H9 (cell line): ENCODE results near the gene DUOXA2. TPM values are rescaled to one million over a fixed set of nuclear protein-coding genes. Genes with fewer than 3 reads are reported as not detected.
"Not testable (repeated sequence)": the region's sequence is repeated elsewhere in the genome, so short reads cannot be mapped to it uniquely, and the experiment has no call there.

Source experiments
- DNase-seq: peaks from one replicate; pipeline ENCODE4 v3.0.0-alpha.2; 2017
- H2AFZ ChIP-seq: one replicate; pipeline ENCODE4 v1.6.1; 2013; ENCODE audit warnings: mild to moderate bottlenecking, low read length, control low read depth, moderate library complexity
- H2AK5ac ChIP-seq: 2 replicates; pipeline ENCODE4 v1.6.1; 2013; ENCODE audit warnings: low read length, control low read depth, mixed read lengths; ENCODE audit not compliant: insufficient read length
- H2BK120ac ChIP-seq: one replicate; pipeline ENCODE4 v1.6.1; 2013; ENCODE audit warnings: low read depth, mild to moderate bottlenecking, low read length, control low read depth, inconsistent platforms; ENCODE audit not compliant: poor library complexity, severe bottlenecking
- H2BK12ac ChIP-seq: 2 replicates; pipeline ENCODE4 v1.6.1; 2013; ENCODE audit warnings: low read length, control low read depth, mixed read lengths, low read depth; ENCODE audit not compliant: insufficient read length
- H2BK15ac ChIP-seq: 2 replicates; pipeline ENCODE4 v1.6.1; 2013; ENCODE audit warnings: low read depth, low read length, control low read depth
- H2BK20ac ChIP-seq: one replicate; pipeline ENCODE4 v1.6.1; 2013; ENCODE audit warnings: low read depth, mild to moderate bottlenecking, low read length, control low read depth, inconsistent platforms; ENCODE audit not compliant: poor library complexity, severe bottlenecking
- H2BK5ac ChIP-seq: 2 replicates; pipeline ENCODE4 v1.6.1; 2013; ENCODE audit warnings: low read length, control low read depth, mixed read lengths; ENCODE audit not compliant: insufficient read length
- H3K14ac ChIP-seq: 2 replicates; pipeline ENCODE4 v1.6.1; 2013; ENCODE audit warnings: low read length, control low read depth; ENCODE audit not compliant: insufficient read depth
- H3K18ac ChIP-seq: 2 replicates; pipeline ENCODE4 v1.6.1; 2013; ENCODE audit warnings: low read depth, mild to moderate bottlenecking, mixed read lengths, low read length, control low read depth; ENCODE audit not compliant: insufficient read length
- H3K23ac ChIP-seq: 2 replicates; pipeline ENCODE4 v1.6.1; 2013; ENCODE audit warnings: low read length, control low read depth, mixed read lengths, low read depth; ENCODE audit not compliant: insufficient read length
- H3K23me2 ChIP-seq: 2 replicates; pipeline ENCODE4 v1.6.1; 2013; ENCODE audit warnings: low read depth, mild to moderate bottlenecking, mixed read lengths, low read length, control low read depth; ENCODE audit not compliant: insufficient read length, poor library complexity, severe bottlenecking
- H3K27ac ChIP-seq: 2 replicates; pipeline ENCODE4 v1.5.1; 2013; ENCODE audit warnings: low read length, control low read depth, mixed read lengths, low read depth; ENCODE audit not compliant: insufficient read length
- H3K27me3 ChIP-seq: 2 replicates; pipeline ENCODE4 v1.6.1; 2013; ENCODE audit warnings: low read length, control low read depth, inconsistent platforms; ENCODE audit not compliant: insufficient read depth
- H3K4ac ChIP-seq: 2 replicates; pipeline ENCODE4 v1.6.1; 2013; ENCODE audit warnings: low read depth, mild to moderate bottlenecking, control low read depth, inconsistent platforms, low read length, moderate library complexity
- H3K4me1 ChIP-seq: 2 replicates; pipeline ENCODE4 v1.6.1; 2013; ENCODE audit warnings: low read length, control low read depth, inconsistent platforms; ENCODE audit not compliant: insufficient read depth
- H3K4me2 ChIP-seq: 2 replicates; pipeline ENCODE4 v1.6.1; 2013; ENCODE audit warnings: low read length, control low read depth, mixed read lengths; ENCODE audit not compliant: insufficient read length, insufficient read depth
- H3K56ac ChIP-seq: 2 replicates; pipeline ENCODE4 v1.6.1; 2013; ENCODE audit warnings: low read depth, mild to moderate bottlenecking, mixed read lengths, low read length, control low read depth; ENCODE audit not compliant: insufficient read length
- H3K79me1 ChIP-seq: 2 replicates; pipeline ENCODE4 v1.6.1; 2013; ENCODE audit warnings: low read depth, mild to moderate bottlenecking, moderate library complexity, low read length, control low read depth, inconsistent platforms; ENCODE audit not compliant: insufficient read depth, poor library complexity, severe bottlenecking
- H3K79me2 ChIP-seq: 2 replicates; pipeline ENCODE4 v1.6.1; 2013; ENCODE audit warnings: low read length, control low read depth, inconsistent platforms; ENCODE audit not compliant: insufficient read depth
- H3K9ac ChIP-seq: 2 replicates; pipeline ENCODE4 v1.6.1; 2013; ENCODE audit warnings: low read length, control low read depth, mixed read lengths; ENCODE audit not compliant: insufficient read length; ENCODE audit errors: extremely low read depth
- H3K9me3 ChIP-seq: one replicate; pipeline ENCODE4 v1.6.1; 2013; ENCODE audit warnings: low read depth, low read length, inconsistent platforms; ENCODE audit not compliant: control insufficient read depth
- H3T11ph ChIP-seq: one replicate; pipeline ENCODE4 v1.6.1; 2013; ENCODE audit warnings: mild to moderate bottlenecking, low read length, control low read depth, inconsistent platforms
- H4K20me1 ChIP-seq: one replicate; pipeline ENCODE4 v1.6.1; 2013; ENCODE audit not compliant: control insufficient read depth, insufficient read length, insufficient read depth
- H4K5ac ChIP-seq: 2 replicates; pipeline ENCODE4 v1.6.1; 2013; ENCODE audit warnings: low read depth, mild to moderate bottlenecking, mixed read lengths, low read length, control low read depth; ENCODE audit not compliant: insufficient read length
- H4K8ac ChIP-seq: replicated peaks from 2 replicates; pipeline ENCODE4 v1.6.1; 2013; ENCODE audit warnings: low read length, control low read depth, mixed read lengths, low read depth; ENCODE audit not compliant: insufficient read length
- H4K91ac ChIP-seq: 2 replicates; pipeline ENCODE4 v1.6.1; 2013; ENCODE audit warnings: low read depth, mild to moderate bottlenecking, moderate library complexity, mixed read lengths, low read length, control low read depth; ENCODE audit not compliant: insufficient read length
- H3K27ac Mint-ChIP-seq, 3 experiments: 2 replicates in 2 of 3; 3 replicates in 1 of 3; pipeline ENCODE4 v1.8.0; 2020 to 2021; ENCODE audit warnings: mixed read lengths in 3 of 3, mild to moderate bottlenecking in 1 of 3, moderate library complexity in 1 of 3
- H3K27me3 Mint-ChIP-seq: 2 replicates; pipeline ENCODE4 v1.8.0; 2021; ENCODE audit warnings: low read depth, mild to moderate bottlenecking, moderate library complexity, mixed read lengths
- H3K36me3 Mint-ChIP-seq, 3 experiments: 2 replicates in 2 of 3; 3 replicates in 1 of 3; pipeline ENCODE4 v1.8.0; 2020 to 2021; ENCODE audit warnings: low read depth in 3 of 3, mixed read lengths in 3 of 3; ENCODE audit not compliant: insufficient read depth in 1 of 3
- H3K4me1 Mint-ChIP-seq, 2 experiments: 2 replicates each; pipeline ENCODE4 v1.8.0; 2020; ENCODE audit warnings: mixed read lengths in 2 of 2
- H3K4me3 Mint-ChIP-seq, 2 experiments: 2 replicates in 1 of 2; 3 replicates in 1 of 2; pipeline ENCODE4 v1.8.0; 2020 to 2021; ENCODE audit warnings: mild to moderate bottlenecking in 2 of 2, mixed read lengths in 2 of 2, moderate library complexity in 1 of 2
- H3K9me3 Mint-ChIP-seq, 2 experiments: 2 replicates in 1 of 2; 3 replicates in 1 of 2; pipeline ENCODE4 v1.8.0; 2020; ENCODE audit warnings: mild to moderate bottlenecking in 2 of 2, mixed read lengths in 2 of 2, moderate library complexity in 1 of 2
- CTCF ChIP-seq: fragments of 200-600 bp; sonication (generic); conservative IDR thresholded peaks from 3 replicates; pipeline ENCODE4 v1.8.0; 2021; ENCODE audit warnings: antibody characterized with exemption, mild to moderate bottlenecking
- WGBS: extraction: QIAGEN DNeasy Blood & Tissue Kit; methylation state at CpG from one replicate; pipeline ENCODE4 v1.1.7; 2013; ENCODE audit warnings: missing lambda C conversion rate, low lambda C conversion rate, mixed read lengths; ENCODE audit not compliant: insufficient read length; ENCODE audit errors: extremely low coverage; 5-methylcytosine and 5-hydroxymethylcytosine counted together
- total RNA-seq: library from RNA; stranded (reverse); gene quantifications from 2 replicates; pipeline ENCODE4 v1.2.1, GENCODE V29; 2021

DUOXA2 gene
- total RNA-seq, 1 experiment from 2014 or later: not detected

GRCh38 chr15:45064386-45064785 lies 49.7 kb upstream of the DUOXA2 start:
- Histone ChIP-seq H3K79me2 (no peaks in the 10 kb centered on the region), H3K9ac (no peak overlapping the region), H3K4me1 (no peaks in the 10 kb centered on the region), H3T11ph (no peak overlapping the region), H3K56ac (no peak overlapping the region), H2AFZ (no peak overlapping the region), H2BK20ac (no peak overlapping the region), H4K91ac (no peak overlapping the region), H3K4me2 (no peak overlapping the region), H2AK5ac (no peak overlapping the region), H2BK15ac (no peak overlapping the region), H3K9me3 (no peaks in the 10 kb centered on the region), H4K8ac (no peak overlapping the region), H3K14ac (no peak overlapping the region), H3K4ac (no peak overlapping the region), H4K20me1 (no peaks in the 10 kb centered on the region), H3K27me3 (no peaks in the 10 kb centered on the region), H3K27ac (no peak overlapping the region), H3K18ac (no peak overlapping the region), H2BK5ac (no peak overlapping the region), H3K23me2 (no peaks in the 10 kb centered on the region), H3K23ac (no peak overlapping the region), H4K5ac (no peak overlapping the region), H2BK120ac (no peak overlapping the region), H2BK12ac (no peak overlapping the region), H3K79me1 (no peaks in the 10 kb centered on the region)
- Mint-ChIP-seq H3K36me3 (peaks cover 20 to 43% (median 31%) of the 10 kb centered on the region in 3 experiments; a peak in 6 of 7 replicates), H3K27me3 (no peaks in the 10 kb centered on the region), H3K9me3 (no peaks in the 10 kb centered on the region), H3K27ac (no peak overlapping the region), H3K4me3 (no peak overlapping the region), H3K4me1 (no peaks in the 10 kb centered on the region)
- no peak for TF ChIP-seq CTCF
- DNase-seq: no peak
- no CpG with 5 or more reads among the region's 4 CpGs for WGBS

GRCh38 chr15:45069942-45070360 lies 44.2 kb upstream of the DUOXA2 start:
- not testable (repeated sequence) for H3T11ph ChIP-seq, H4K20me1 ChIP-seq, H3K79me2 ChIP-seq, H3K14ac ChIP-seq, H4K8ac ChIP-seq, H2BK120ac ChIP-seq, H3K4me1 ChIP-seq, H3K18ac ChIP-seq, H2BK15ac ChIP-seq, H2BK5ac ChIP-seq, H3K27ac Mint-ChIP-seq, H3K27me3 ChIP-seq, H3K4ac ChIP-seq, H3K23me2 ChIP-seq, H3K9me3 ChIP-seq, H4K5ac ChIP-seq, H3K9me3 Mint-ChIP-seq, H3K4me2 ChIP-seq, H2BK12ac ChIP-seq, DNase-seq, H3K9ac ChIP-seq, H3K79me1 ChIP-seq, H2AFZ ChIP-seq, H3K27ac ChIP-seq, H3K23ac ChIP-seq, H3K4me1 Mint-ChIP-seq, H3K4me3 Mint-ChIP-seq, H3K27me3 Mint-ChIP-seq, H4K91ac ChIP-seq, H2AK5ac ChIP-seq, H3K56ac ChIP-seq, H2BK20ac ChIP-seq
- no CpG with 5 or more reads among the region's 6 CpGs for WGBS
- H3K36me3 Mint-ChIP-seq: peaks cover 15 to 32% (median 25%) of the 10 kb centered on the region in 3 experiments; a peak in 6 of 7 replicates
